T-cell (primary cell): Measurements from ENCODE around the gene CAV1. TPM values are rescaled to one million over a fixed set of nuclear protein-coding genes. Genes with fewer than 3 reads are reported as not detected.

Experiments used
- ATAC-seq, 4 experiments: fragments of 200-7000 bp in 3 of 4; fragments of 150-1000 bp in 1 of 4; cut with Tn5 transposase; replicated peaks in 1 of 4; 1 replicate in 3 of 4; 2 replicates in 1 of 4; pipeline ENCODE4 v1.10.0; 2021; ENCODE audit warnings: moderate library complexity in 3 of 4, mild to moderate bottlenecking in 2 of 4, moderate number of reproducible peaks in 1 of 4
- CTCF ChIA-PET, 2 donors: fragments of 300-600 bp; sonication (Branson Sonifier 250); formaldehyde crosslinking; loops; one replicate each; lab custom pipeline; 2022; ENCODE audit warnings: antibody characterized with exemption in 2 of 2; lab: Charles Lee
- POLR2A ChIA-PET, 2 donors: fragments of 300-600 bp; sonication (Branson Sonifier 250); formaldehyde crosslinking; loops; one replicate each; lab custom pipeline; 2022; ENCODE audit warnings: antibody characterized with exemption in 2 of 2; lab: Charles Lee
- DNase-seq, 35 experiments: peaks; one replicate each; pipeline versions ENCODE4 v3.0.0 to v3.0.0-alpha.2; 2013 to 2023
- H3K27ac ChIP-seq: one replicate; pipeline ENCODE4 v1.5.1; 2013; ENCODE audit warnings: low read length
- H3K27me3 ChIP-seq, 2 experiments: replicated peaks in 1 of 2; 1 replicate in 1 of 2; 2 replicates in 1 of 2; pipeline versions ENCODE4 v1.6.1 to v1.7.0; 2013; ENCODE audit warnings: low read length in 1 of 2, mixed read lengths in 1 of 2; ENCODE audit not compliant: control insufficient read depth in 2 of 2, insufficient read depth in 2 of 2; ENCODE audit errors: extremely low read depth in 1 of 2
- H3K36me3 ChIP-seq, 2 donors: 1 replicate in 1 of 2; 2 replicates in 1 of 2; pipeline versions ENCODE4 v1.6.1 to v1.7.0; 2013; ENCODE audit warnings: low read length in 1 of 2; ENCODE audit not compliant: control insufficient read depth in 2 of 2, insufficient read depth in 1 of 2; ENCODE audit errors: extremely low read depth in 1 of 2
- H3K4me1 ChIP-seq, 2 experiments: 1 replicate in 1 of 2; 2 replicates in 1 of 2; pipeline versions ENCODE4 v1.6.1 to v1.7.0; 2013; ENCODE audit warnings: low read length in 2 of 2, mixed read lengths in 1 of 2; ENCODE audit not compliant: insufficient read depth in 2 of 2, control insufficient read depth in 1 of 2; ENCODE audit errors: extremely low read depth in 1 of 2
- H3K4me3 ChIP-seq, 2 donors: 1 replicate in 1 of 2; 2 replicates in 1 of 2; pipeline versions ENCODE4 v1.5.1 to v1.7.0; 2013; ENCODE audit warnings: mild to moderate bottlenecking in 2 of 2, low read length in 1 of 2, moderate library complexity in 1 of 2; ENCODE audit not compliant: control insufficient read depth in 1 of 2; ENCODE audit errors: extremely low read depth in 1 of 2
- H3K9me3 ChIP-seq: 2 replicates; pipeline ENCODE4 v1.7.0; 2013
- H3K27ac Mint-ChIP-seq, 2 donors: one replicate each; pipeline ENCODE4 v1.8.0; 2020 to 2021; ENCODE audit warnings: mild to moderate bottlenecking in 2 of 2, mixed read lengths in 2 of 2
- H3K27me3 Mint-ChIP-seq, 2 donors: one replicate each; pipeline ENCODE4 v1.8.0; 2021 to 2022; ENCODE audit warnings: mixed read lengths in 2 of 2
- H3K36me3 Mint-ChIP-seq: one replicate; pipeline ENCODE4 v1.8.0; 2021; ENCODE audit warnings: mixed read lengths
- H3K4me1 Mint-ChIP-seq, 3 donors: one replicate each; pipeline ENCODE4 v1.8.0; 2020 to 2022; ENCODE audit warnings: mixed read lengths in 3 of 3, mild to moderate bottlenecking in 1 of 3
- H3K4me3 Mint-ChIP-seq, 3 donors: one replicate each; pipeline ENCODE4 v1.8.0; 2020 to 2022; ENCODE audit warnings: mild to moderate bottlenecking in 3 of 3, mixed read lengths in 3 of 3, moderate library complexity in 3 of 3
- H3K9me3 Mint-ChIP-seq, 3 donors: one replicate each; pipeline ENCODE4 v1.8.0; 2020 to 2022; ENCODE audit warnings: mixed read lengths in 3 of 3
- WGBS: methylation state at CpG from one replicate; pipeline ENCODE4 v1.1.5; 2013; ENCODE audit warnings: missing lambda C conversion rate; ENCODE audit not compliant: insufficient coverage; 5-methylcytosine and 5-hydroxymethylcytosine counted together
- total RNA-seq, 35 experiments: library from RNA in 6 of 35; stranded (reverse) in 6 of 35; fragments of 120-200 nt in 1 of 35; gene quantifications; one replicate each; pipeline versions ENCODE4 v1.2.1 to v1.2.4 and lab custom pipeline; 2013 to 2026

Gene CAV1
- total RNA-seq, 5 donors from 2014 or later (not counting 1 experiment from before 2014, with no cell fraction given): 0.25 to 1.4 (median 0.98) TPM; not detected in 1

DNA sequence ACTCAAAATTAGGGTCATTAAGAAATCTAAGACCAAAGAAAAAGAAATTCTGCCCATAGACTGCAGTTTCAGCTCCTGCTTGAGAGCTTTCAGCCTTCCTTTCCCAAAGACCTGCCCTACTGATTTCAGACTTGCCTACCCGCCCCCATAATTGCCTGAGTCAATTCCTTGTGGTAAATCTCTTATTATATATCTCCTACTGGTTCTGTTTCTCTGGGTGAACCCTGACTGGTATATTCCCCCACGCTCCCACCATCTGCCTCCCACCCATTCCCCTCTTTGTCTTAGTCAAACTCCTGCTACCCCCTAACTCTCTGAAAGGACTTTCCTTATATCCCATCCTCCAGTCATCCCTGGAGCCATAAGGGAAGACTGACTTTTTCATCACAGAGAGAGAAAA lies 82.5 kb downstream of the CAV1 start:
- no peak overlapping the region for H3K27ac ChIP-seq
- no peaks in the 10 kb centered on the region for H3K4me1 ChIP-seq
- H3K4me3 ChIP-seq: no peak overlapping the region
- H3K27me3 ChIP-seq: no peaks in the 10 kb centered on the region
- H3K36me3 ChIP-seq: no peaks in the 10 kb centered on the region
- H3K9me3 Mint-ChIP-seq: peaks cover 0 to 2% (median 0%) of the 10 kb centered on the region in 3 donors
- ATAC-seq (no peak), DNase-seq (no peak)
- H3K36me3 Mint-ChIP-seq: no peaks in the 10 kb centered on the region
- ChIA-PET CTCF (no interaction called here), POLR2A (interaction anchor here in 1 of 2 donors (0.5 kb wide), 1 partner anchor 54 kb away, joined by 3 read pairs; no protein-coding TSS in a partner anchor)
- no peaks in the 10 kb centered on the region for H3K9me3 ChIP-seq
- no peak overlapping the region for H3K27ac Mint-ChIP-seq
- no peak overlapping the region for H3K4me3 Mint-ChIP-seq
- H3K27me3 Mint-ChIP-seq: peaks cover 14 to 32% of the 10 kb centered on the region in 2 donors
- no peaks in the 10 kb centered on the region for H3K4me1 Mint-ChIP-seq
- 86% methylated on average over 1 of the region's 2 CpGs for WGBS

DNA sequence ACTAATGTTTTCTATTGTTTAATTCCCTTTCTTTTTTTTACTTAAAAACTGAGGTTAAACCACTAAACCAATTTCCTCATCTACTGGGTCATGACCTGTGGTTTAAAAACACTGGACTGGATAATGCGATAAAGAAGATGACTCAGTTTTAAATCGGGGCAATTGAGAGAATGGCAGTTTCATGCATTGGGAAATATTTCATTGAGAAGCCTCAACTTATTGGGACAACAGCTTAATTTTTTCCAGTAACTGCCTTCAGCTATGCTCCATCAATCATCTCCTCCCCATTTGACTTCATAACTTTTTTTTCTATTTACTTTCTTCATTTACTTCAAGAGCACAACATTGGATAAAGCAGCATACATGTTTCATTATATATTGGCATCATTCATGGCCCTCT lies 85.4 kb downstream of the CAV1 start:
- Mint-ChIP-seq H3K4me3 (no peak overlapping the region), H3K4me1 (no peaks in the 10 kb centered on the region), H3K36me3 (no peaks in the 10 kb centered on the region), H3K27me3 (peaks cover 20 to 33% of the 10 kb centered on the region in 2 donors), H3K27ac (no peak overlapping the region), H3K9me3 (peaks cover 0 to 2% (median 0%) of the 10 kb centered on the region in 3 donors)
- H3K4me3 ChIP-seq: no peak overlapping the region
- CTCF ChIA-PET: interaction anchor here in 1 of 2 donors (0.6 kb wide), 1 partner anchor 325 kb away, joined by 4 read pairs; no protein-coding TSS in a partner anchor
- POLR2A ChIA-PET: no interaction called here
- H3K9me3 ChIP-seq: no peaks in the 10 kb centered on the region
- H3K36me3 ChIP-seq: no peaks in the 10 kb centered on the region
- ATAC-seq (no peak), DNase-seq (no peak)
- H3K27ac ChIP-seq: no peak overlapping the region
- no CpG with 5 or more reads among the region's 2 CpGs for WGBS
- no peaks in the 10 kb centered on the region for H3K4me1 ChIP-seq
- H3K27me3 ChIP-seq: no peaks in the 10 kb centered on the region

DNA sequence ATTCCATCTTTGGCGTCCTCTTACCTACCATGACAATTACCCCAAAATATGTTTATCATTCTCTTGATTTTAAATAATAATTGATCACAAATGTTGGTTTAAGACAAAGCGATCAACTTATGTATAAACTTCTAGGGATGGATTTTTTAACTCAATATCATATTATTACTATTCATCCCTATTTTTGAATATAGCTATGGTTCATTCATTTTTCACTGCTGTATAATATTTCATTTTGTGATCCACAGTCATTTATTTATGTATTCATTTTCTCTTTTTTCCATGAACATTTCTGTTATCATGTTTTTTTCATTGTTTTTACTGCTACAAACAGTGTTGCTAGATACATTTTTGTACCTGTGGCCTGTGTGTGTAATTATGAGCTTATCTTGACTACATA lies 85.9 kb downstream of the CAV1 start:
- CTCF ChIA-PET: interaction anchor here in 1 of 2 donors (0.6 kb wide), 1 partner anchor 325 kb away, joined by 4 read pairs; no protein-coding TSS in a partner anchor
- no CpG with 5 or more reads among the region's 2 CpGs for WGBS
- POLR2A ChIA-PET: no interaction called here
- Histone ChIP-seq H3K4me3 (no peak overlapping the region), H3K4me1 (no peaks in the 10 kb centered on the region), H3K9me3 (no peaks in the 10 kb centered on the region), H3K27ac (no peak overlapping the region), H3K36me3 (no peaks in the 10 kb centered on the region), H3K27me3 (no peaks in the 10 kb centered on the region)
- Mint-ChIP-seq H3K4me1 (no peaks in the 10 kb centered on the region), H3K9me3 (peaks cover 0 to 2% (median 0%) of the 10 kb centered on the region in 3 donors), H3K4me3 (no peak overlapping the region), H3K27ac (no peak overlapping the region), H3K36me3 (no peaks in the 10 kb centered on the region), H3K27me3 (peaks cover 20 to 33% of the 10 kb centered on the region in 2 donors)
- ATAC-seq (no peak), DNase-seq (no peak)

Other genes with a start within 250 kb of the CAV1 start
- under 1 TPM in 3 of 5 donors, not detected in 2; 0.49 to 0.89 (median 0.55) TPM for gene CAV2, start 25.3 kb upstream of the CAV1 start, total RNA-seq
- gene MET, start 147.2 kb downstream of the CAV1 start, total RNA-seq: under 1 TPM in 3 of 5 donors, not detected in 2; 0.44 to 0.59 (median 0.53) TPM